Transverse colon (tissue), 4 donors: ENCODE measurements around the gene MST1R. TPM values are rescaled to one million over a fixed set of nuclear protein-coding genes. Genes with fewer than 3 reads are reported as not detected.

Source experiments
- DNase-seq: peaks from one replicate; pipeline ENCODE4 v3.0.0-alpha.2; 2019
- H3K27ac ChIP-seq, 4 donors: fragments of 200-600 bp; sonication (generic); 2 replicates each; pipeline ENCODE4 v1.5.1; 2016 to 2018; ENCODE audit warnings: inconsistent platforms in 4 of 4
- H3K27me3 ChIP-seq: fragments of 200-600 bp; sonication (generic); 2 replicates; pipeline ENCODE4 v1.5.1; 2017; ENCODE audit warnings: inconsistent platforms
- H3K36me3 ChIP-seq, 4 donors: fragments of 200-600 bp; sonication (generic); 2 replicates each; pipeline ENCODE4 v1.5.1; 2017 to 2019; ENCODE audit warnings: inconsistent platforms in 4 of 4
- H3K4me1 ChIP-seq, 4 donors: fragments of 200-600 bp; sonication (generic); 2 replicates each; pipeline ENCODE4 v1.5.1; 2017 to 2020; ENCODE audit warnings: inconsistent platforms in 4 of 4
- H3K4me3 ChIP-seq, 4 donors: fragments of 200-600 bp; sonication (generic); 1 replicate in 1 of 4; 2 replicates in 3 of 4; pipeline versions ENCODE4 v1.5.1 to v1.6.1; 2017 to 2019; ENCODE audit warnings: inconsistent platforms in 4 of 4
- H3K9me3 ChIP-seq, 2 donors: fragments of 200-600 bp; sonication (generic); 2 replicates each; pipeline ENCODE4 v1.5.1; 2017 to 2019; ENCODE audit warnings: inconsistent platforms in 2 of 2
- CTCF ChIP-seq, 5 experiments: fragments of 200-600 bp in 3 of 5; fragments of 450-650 bp in 2 of 5; sonication (generic) in 3 of 5; IDR thresholded peaks; 1 replicate in 2 of 5; 2 replicates in 3 of 5; pipeline ENCODE4 v1.5.1; 2016 to 2017; ENCODE audit warnings: antibody characterized with exemption in 5 of 5, inconsistent platforms in 3 of 5, mild to moderate bottlenecking in 2 of 5, moderate library complexity in 1 of 5
- EP300 ChIP-seq: sonication (generic); formaldehyde crosslinking; IDR thresholded peaks from one replicate; pipeline ENCODE4 v1.6.1; 2017; ENCODE audit warnings: antibody characterized with exemption, low read depth
- POLR2A ChIP-seq: fragments of 450-650 bp; IDR thresholded peaks from one replicate; pipeline ENCODE4 v1.6.1; 2016; ENCODE audit warnings: antibody characterized with exemption, mild to moderate bottlenecking, moderate library complexity
- POLR2AphosphoS5 ChIP-seq, 3 donors: sonication (generic); formaldehyde crosslinking; IDR thresholded peaks; one replicate each; pipeline ENCODE4 v1.6.1; 2016; ENCODE audit warnings: antibody characterized with exemption in 3 of 3
- WGBS, 2 donors: methylation state at CpG; one replicate each; pipeline ENCODE4 v1.1.5; 2018; ENCODE audit warnings: low coverage in 1 of 2; 5-methylcytosine and 5-hydroxymethylcytosine counted together
- in situ Hi-C, 4 donors: fragments of 200-750 bp; cut with MboI; loops; one replicate each; pipeline versions ENCODE4 v1.15.0 to v1.15.1; 2017; ENCODE audit warnings: low sequenced_read_pairs in 3 of 4, low pct_ligation_motif_present in 1 of 4, low pct_unique_long_range_greater_than_20kb in 1 of 4
- intact Hi-C: fragments of 100-400 bp; cut with DNase I; formaldehyde crosslinking; loops from one replicate; pipeline ENCODE4 v1.15.1; 2023; ENCODE audit warnings: low total_unique reads
- total RNA-seq, 4 donors: library from RNA; depleted of rRNA; stranded (reverse); fragments of >200 nt; gene quantifications; one replicate each; pipeline ENCODE4 v1.1.0, GENCODE V29; 2016

MST1R gene
- total RNA-seq, 4 donors from 2014 or later = 92.8 to 323 (median 138) TPM

GRCh38 chr3:49899815-49900214 is 3.9 kb downstream of the MST1R start:
- WGBS, 2 donors = 85% methylated on average over 5 of the region's 5 CpGs; no CpG with 5 or more reads in 1 of the 2 donors
- no peaks in the 10 kb centered on the region for H3K9me3 ChIP-seq
- peak overlapping the region in 1 of 4 donors; percentile 25 for H3K4me3 ChIP-seq
- intact Hi-C loops = loop anchor here (10.0 kb wide), 1 partner anchor 195 kb away; no protein-coding TSS in a partner anchor
- H3K36me3 ChIP-seq = peaks cover 0 to 8% (median 3%) of the 10 kb centered on the region in 4 donors
- TF ChIP-seq EP300 (no peak), POLR2A (no peak), POLR2AphosphoS5 (IDR thresholded peaks at IDR 0.05) (no peak), CTCF (IDR thresholded peaks at IDR 0.05) (no peak)
- no peaks in the 10 kb centered on the region for H3K27me3 ChIP-seq
- DNase-seq = no peak
- peaks cover 16 to 47% (median 45%) of the 10 kb centered on the region in 4 donors for H3K4me1 ChIP-seq
- peak overlapping the region; percentile 83 to 86 (median 85) for H3K27ac ChIP-seq
- in situ Hi-C loops = no loop called here

- intact Hi-C loops (no loop called here), in situ Hi-C loops (no loop called here)
- Histone ChIP-seq H3K27ac (no peak overlapping the region), H3K4me3 (no peak overlapping the region), H3K27me3 (no peaks in the 10 kb centered on the region), H3K9me3 (no peaks in the 10 kb centered on the region), H3K4me1 (peaks cover 12 to 40% (median 38%) of the 10 kb centered on the region in 4 donors), H3K36me3 (peaks cover 0 to 8% (median 3%) of the 10 kb centered on the region in 4 donors)
- TF ChIP-seq POLR2AphosphoS5 (IDR thresholded peaks at IDR 0.05) = no peak
- no peak for TF ChIP-seq CTCF (IDR thresholded peaks at IDR 0.05)
- no peak for TF ChIP-seq POLR2A
- TF ChIP-seq EP300 = no peak
- 74% methylated on average over 6 of the region's 6 CpGs; no CpG with 5 or more reads in 1 of the 2 donors for WGBS, 2 donors
- DNase-seq = no peak
Observed at GRCh38 chr3:49898991-49899390, 4.7 kb downstream of the MST1R start.

GRCh38 chr3:49896345-49896744 is 7.3 kb downstream of the MST1R start:
- H3K27ac ChIP-seq = no peak overlapping the region
- WGBS, 2 donors = 81% methylated on average over 5 of the region's 5 CpGs; no CpG with 5 or more reads in 1 of the 2 donors
- no peaks in the 10 kb centered on the region for H3K27me3 ChIP-seq
- intact Hi-C loops = no loop called here
- no peaks in the 10 kb centered on the region for H3K9me3 ChIP-seq
- peaks cover 6 to 18% (median 15%) of the 10 kb centered on the region in 4 donors for H3K4me1 ChIP-seq
- peaks cover 0 to 8% (median 3%) of the 10 kb centered on the region in 4 donors for H3K36me3 ChIP-seq
- no peak overlapping the region for H3K4me3 ChIP-seq
- TF ChIP-seq POLR2AphosphoS5 (IDR thresholded peaks at IDR 0.05) = no peak
- no peak for DNase-seq
- in situ Hi-C loops = no loop called here

- Histone ChIP-seq H3K9me3 (no peaks in the 10 kb centered on the region), H3K27me3 (no peaks in the 10 kb centered on the region), H3K4me1 (peaks cover 6 to 12% (median 10%) of the 10 kb centered on the region in 4 donors), H3K36me3 (peaks cover 0 to 8% (median 3%) of the 10 kb centered on the region in 4 donors), H3K27ac (no peak overlapping the region), H3K4me3 (no peak overlapping the region)
- WGBS, 2 donors = 92% methylated on average over 9 of the region's 9 CpGs; no CpG with 5 or more reads in 1 of the 2 donors
- TF ChIP-seq EP300 = no peak
- no peak for TF ChIP-seq POLR2A
- no peak for TF ChIP-seq CTCF (IDR thresholded peaks at IDR 0.05)
- TF ChIP-seq POLR2AphosphoS5 (IDR thresholded peaks at IDR 0.05) = no peak
- no peak for DNase-seq
- in situ Hi-C loops (no loop called here), intact Hi-C loops (no loop called here)
Observed at GRCh38 chr3:49895791-49896190, 7.9 kb downstream of the MST1R start.

- Histone ChIP-seq H3K27me3 (no peaks in the 10 kb centered on the region), H3K4me3 (no peak overlapping the region), H3K36me3 (no peaks in the 10 kb centered on the region), H3K9me3 (no peaks in the 10 kb centered on the region), H3K27ac (no peak overlapping the region), H3K4me1 (no peaks in the 10 kb centered on the region)
- no peak for DNase-seq
- 60 to 85% methylated on average over 1 to 10 of the region's 10 CpGs for WGBS, 2 donors
- in situ Hi-C loops (no loop called here), intact Hi-C loops (no loop called here)
- TF ChIP-seq POLR2AphosphoS5 (IDR thresholded peaks at IDR 0.05) (no peak), EP300 (no peak), POLR2A (no peak), CTCF (IDR thresholded peaks at IDR 0.05) (no peak)
Observed at GRCh38 chr3:49889296-49889695, 14.4 kb downstream of the MST1R start.
